ENCODE data around the gene IFNAR1.

IFNAR1 gene

DNA sequence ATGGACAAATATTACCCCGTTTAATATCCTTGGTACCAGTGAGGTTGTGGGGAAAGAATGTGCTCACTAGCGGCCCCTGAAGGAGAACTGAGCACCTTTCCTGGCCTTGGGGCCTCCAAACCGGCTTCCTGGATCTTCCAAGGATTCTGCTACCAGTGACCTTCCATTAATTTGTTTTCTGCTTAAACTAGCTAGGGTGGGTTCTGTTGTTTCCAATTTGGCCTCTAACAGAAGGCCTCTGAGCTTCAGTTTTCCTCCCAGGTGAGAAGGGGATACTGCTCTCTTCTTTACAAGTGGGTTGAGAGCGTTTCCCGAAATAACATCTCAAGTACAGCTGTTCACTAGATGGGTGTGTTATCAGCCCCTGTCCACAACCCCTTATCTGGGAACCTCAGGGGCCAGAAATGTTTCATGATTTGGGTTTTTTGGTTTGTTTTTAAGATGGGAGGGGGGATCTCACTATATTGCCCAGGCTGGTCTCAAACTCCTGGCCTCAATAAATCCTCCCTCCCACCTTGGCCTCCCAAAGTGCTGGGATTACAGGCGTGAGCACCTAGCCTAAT is 61.5 kb downstream of the IFNAR1 start:
- no peak overlapping the region for H3K27ac ChIP-seq
- TF ChIP-seq, protein P1, sequence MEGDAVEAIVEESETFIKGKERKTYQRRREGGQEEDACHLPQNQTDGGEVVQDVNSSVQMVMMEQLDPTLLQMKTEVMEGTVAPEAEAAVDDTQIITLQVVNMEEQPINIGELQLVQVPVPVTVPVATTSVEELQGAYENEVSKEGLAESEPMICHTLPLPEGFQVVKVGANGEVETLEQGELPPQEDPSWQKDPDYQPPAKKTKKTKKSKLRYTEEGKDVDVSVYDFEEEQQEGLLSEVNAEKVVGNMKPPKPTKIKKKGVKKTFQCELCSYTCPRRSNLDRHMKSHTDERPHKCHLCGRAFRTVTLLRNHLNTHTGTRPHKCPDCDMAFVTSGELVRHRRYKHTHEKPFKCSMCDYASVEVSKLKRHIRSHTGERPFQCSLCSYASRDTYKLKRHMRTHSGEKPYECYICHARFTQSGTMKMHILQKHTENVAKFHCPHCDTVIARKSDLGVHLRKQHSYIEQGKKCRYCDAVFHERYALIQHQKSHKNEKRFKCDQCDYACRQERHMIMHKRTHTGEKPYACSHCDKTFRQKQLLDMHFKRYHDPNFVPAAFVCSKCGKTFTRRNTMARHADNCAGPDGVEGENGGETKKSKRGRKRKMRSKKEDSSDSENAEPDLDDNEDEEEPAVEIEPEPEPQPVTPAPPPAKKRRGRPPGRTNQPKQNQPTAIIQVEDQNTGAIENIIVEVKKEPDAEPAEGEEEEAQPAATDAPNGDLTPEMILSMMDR (conservative IDR thresholded peaks at IDR 0.05) = no peak; the same call in 1 of the 2 replicates
- no peak for TF ChIP-seq ZFX (IDR thresholded peaks at IDR 0.05)

DNA sequence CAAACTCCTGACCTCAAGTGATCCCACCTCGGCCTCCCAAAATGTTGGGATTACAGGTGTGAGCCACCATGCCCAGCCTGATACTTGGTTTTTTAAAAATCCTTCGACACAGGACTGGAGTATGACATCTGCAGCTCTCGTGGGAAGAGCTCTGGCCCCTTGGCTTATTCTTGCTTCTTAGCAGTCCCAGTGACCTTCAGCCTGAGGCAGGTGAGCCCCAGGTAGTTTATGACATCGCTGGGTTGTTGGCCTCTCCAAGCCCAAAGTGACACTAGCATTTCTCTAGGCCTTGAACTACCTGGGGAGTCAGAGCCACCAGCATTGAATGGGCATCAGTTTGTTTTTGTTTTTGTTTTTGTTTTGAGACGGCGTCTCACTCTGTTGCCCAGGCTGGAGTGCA is 62.5 kb downstream of the IFNAR1 start:
- TF ChIP-seq ZFX (IDR thresholded peaks at IDR 0.05) = no peak
- TF ChIP-seq, protein P1 (conservative IDR thresholded peaks at IDR 0.05) = no peak
- H3K27ac ChIP-seq = no peak overlapping the region

DNA sequence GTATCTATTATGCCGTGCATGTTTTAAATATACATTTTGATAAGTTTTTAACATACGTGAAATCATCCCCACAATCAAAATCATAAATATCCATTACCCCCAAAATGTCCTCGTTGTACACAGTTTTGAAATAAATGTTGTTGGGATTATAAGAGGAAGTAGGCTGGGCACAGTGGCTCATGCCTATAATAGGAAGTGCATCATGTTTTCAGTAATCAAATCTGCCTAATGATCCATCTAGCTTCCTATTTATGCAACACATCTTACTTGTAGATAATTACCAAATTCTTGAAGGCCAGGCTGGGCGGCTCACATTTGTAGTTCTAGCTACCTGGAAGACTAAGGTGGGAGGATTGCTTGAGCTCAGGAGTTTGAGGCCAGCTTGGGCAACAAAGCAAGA is 63.4 kb downstream of the IFNAR1 start:
- no peak overlapping the region for H3K27ac ChIP-seq
- no peak for TF ChIP-seq ZFX (IDR thresholded peaks at IDR 0.05)
- TF ChIP-seq, protein P1 (conservative IDR thresholded peaks at IDR 0.05) = no peak

DNA sequence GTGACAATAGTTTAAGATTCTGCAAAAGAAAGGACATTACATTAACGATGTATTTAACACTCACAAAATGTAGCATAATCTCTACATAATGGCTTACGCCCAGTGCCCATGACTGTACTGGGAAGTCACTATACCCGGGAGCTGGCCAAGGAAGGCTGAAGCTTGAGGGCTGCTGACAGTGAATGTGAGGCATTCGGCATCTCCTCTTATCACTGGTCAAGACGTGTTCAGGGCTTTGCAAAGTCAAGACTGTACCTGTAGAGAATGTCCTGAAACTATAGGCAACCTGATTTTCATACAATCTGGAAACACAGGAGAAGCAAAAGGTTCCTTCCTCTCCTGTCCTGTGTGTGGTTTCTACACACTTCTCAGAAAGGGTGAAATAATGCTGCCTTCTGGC is 65.7 kb downstream of the IFNAR1 start:
- no peak for TF ChIP-seq ZFX (IDR thresholded peaks at IDR 0.05)
- TF ChIP-seq, protein P1 (conservative IDR thresholded peaks at IDR 0.05) = no peak
- H3K27ac ChIP-seq = no peak overlapping the region

DNA sequence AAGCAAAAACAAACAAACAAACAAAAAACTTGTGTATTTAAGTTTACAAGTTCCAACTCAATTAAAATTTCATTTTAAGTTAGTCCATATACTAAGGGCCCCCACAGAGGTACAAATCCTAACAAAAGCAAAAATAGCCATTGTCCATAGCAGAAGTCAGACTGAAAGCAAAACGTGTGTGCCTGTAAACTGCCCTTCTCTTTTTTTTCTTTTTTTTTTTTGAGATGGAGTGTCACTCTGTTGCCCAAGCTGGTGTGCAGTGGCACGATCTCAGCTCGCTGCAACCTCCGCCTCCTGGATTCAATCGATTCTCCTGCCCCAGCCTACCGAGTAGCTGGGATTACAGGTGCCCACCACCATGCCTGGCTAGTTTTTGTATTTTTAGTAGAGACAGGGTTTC is 66.9 kb downstream of the IFNAR1 start:
- TF ChIP-seq ZFX (IDR thresholded peaks at IDR 0.05) = no peak
- TF ChIP-seq, protein P1 (conservative IDR thresholded peaks at IDR 0.05) = no peak
- H3K27ac ChIP-seq = no peak overlapping the region

DNA sequence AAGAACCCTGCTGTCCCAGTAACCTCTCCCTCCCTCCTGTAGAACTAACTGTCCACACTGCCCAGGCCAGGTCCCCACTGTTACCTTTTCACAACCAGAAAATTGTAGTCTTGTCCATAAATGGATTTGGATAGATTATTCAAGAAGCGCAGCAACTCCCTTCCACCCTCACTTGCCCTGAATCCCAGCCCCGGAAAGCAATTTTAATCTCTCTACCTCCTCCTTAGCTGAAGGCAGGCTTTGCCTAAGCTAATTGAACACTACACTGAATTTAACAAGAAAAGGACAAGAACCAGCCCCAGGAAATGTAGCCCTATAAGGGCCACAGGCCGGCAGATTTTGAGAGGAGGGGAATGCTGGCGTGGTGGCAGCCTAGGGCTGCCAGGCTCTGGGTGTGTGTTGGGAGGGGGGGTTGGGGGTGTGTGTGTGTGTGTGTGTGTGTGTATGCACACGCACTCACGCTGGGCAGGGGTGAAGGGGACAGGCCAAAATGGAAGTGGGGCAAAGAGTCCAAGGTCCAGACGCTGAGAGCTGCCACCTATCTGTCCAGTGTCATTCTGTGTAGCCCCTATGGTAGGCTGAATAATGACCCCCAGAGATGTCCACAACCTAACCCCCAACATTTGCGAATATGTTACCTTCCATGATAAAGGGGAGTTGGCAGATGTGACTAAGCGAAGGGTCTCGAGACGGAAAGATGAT is 67.7 kb downstream of the IFNAR1 start:
- no peak for TF ChIP-seq ZFX (IDR thresholded peaks at IDR 0.05)
- TF ChIP-seq, protein P1 (conservative IDR thresholded peaks at IDR 0.05) = no peak
- no peak overlapping the region for H3K27ac ChIP-seq

DNA sequence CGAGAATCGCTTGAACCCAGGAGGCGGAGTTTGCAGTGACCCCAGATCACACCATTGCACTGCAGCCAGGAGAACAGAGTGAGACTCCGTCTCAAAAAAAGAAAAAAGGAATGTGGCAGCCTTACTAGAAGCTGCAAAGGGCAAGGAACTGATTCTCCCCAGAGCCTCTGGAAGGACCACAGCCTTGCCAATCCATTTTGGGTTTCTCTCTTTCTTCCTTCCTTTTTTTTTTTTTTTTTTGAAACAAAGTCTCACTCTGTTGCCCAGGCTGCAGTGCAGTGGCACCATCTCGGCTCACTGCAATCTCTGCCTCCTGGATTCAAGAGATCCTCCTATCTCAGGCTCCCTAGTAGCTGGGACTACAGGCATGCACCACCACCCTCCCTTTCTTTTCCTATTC is 68.6 kb downstream of the IFNAR1 start:
- TF ChIP-seq ZFX (IDR thresholded peaks at IDR 0.05) = no peak
- TF ChIP-seq, protein P1 (conservative IDR thresholded peaks at IDR 0.05) = no peak
- H3K27ac ChIP-seq = no peak overlapping the region

All from C4-2B (cell line).